GM12865 (cell line): ENCODE measurements around the gene RNU5D-1.
A peak's percentile ranks its signal among the peaks of the same experiment; 100 is the strongest.

ENCODE experiments used
- DNase-seq: peaks from one replicate; pipeline ENCODE4 v3.0.0; 2010; ENCODE audit warnings: low read depth
- H3K4me3 ChIP-seq: 2 replicates; pipeline ENCODE4 v1.5.1; 2011; ENCODE audit warnings: mild to moderate bottlenecking, low read depth, low read length, control low read depth
- TF ChIP-seq, protein P1 (sequence below): IDR thresholded peaks from 2 replicates; pipeline ENCODE4 v1.5.1; 2011; ENCODE audit warnings: low read length, control low read depth, low read depth, inconsistent platforms; ENCODE audit not compliant: insufficient read depth; ENCODE audit errors: missing control alignments

The RNU5D-1 gene

DNA sequence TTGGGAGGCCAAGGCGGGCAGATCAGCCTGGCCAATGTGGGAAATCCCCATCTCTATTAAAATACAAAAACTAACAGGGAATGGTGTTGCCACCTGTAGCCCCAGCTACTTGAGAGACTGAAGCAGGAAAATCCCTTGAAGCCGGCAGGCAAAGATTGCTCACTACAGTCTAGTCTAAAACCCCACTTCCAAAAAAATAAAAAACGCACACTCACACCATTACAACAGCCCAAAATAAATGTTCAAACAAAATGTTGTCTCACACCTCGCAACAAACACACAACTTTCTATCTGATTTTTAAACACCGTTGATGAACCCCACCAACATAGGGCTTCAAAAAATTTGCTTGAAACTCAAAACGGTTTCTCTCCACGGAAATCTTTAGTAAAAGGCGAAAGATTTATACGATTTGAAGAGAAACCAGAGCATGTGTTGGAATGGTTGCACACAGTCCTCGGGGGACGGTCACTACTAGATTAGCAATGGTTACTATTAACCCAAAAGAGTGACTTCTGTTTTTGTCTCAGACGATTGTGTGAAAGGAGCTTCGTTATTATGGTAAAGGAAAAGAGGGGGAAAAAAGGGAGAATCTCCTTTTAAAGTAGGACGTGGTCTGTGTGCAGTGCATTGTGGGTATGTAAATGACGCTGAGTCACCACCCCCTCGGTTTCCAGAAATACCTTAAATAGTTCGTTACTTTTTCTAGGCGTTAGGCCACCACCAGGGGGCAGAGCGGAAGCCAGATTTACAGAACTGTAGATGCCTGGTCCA, at the start of gene RNU5D-1:
Gene RNU5D-1, minus strand, starts transcription at position 430 of the 772 bp plus-strand sequence.
- TF ChIP-seq, protein P1, sequence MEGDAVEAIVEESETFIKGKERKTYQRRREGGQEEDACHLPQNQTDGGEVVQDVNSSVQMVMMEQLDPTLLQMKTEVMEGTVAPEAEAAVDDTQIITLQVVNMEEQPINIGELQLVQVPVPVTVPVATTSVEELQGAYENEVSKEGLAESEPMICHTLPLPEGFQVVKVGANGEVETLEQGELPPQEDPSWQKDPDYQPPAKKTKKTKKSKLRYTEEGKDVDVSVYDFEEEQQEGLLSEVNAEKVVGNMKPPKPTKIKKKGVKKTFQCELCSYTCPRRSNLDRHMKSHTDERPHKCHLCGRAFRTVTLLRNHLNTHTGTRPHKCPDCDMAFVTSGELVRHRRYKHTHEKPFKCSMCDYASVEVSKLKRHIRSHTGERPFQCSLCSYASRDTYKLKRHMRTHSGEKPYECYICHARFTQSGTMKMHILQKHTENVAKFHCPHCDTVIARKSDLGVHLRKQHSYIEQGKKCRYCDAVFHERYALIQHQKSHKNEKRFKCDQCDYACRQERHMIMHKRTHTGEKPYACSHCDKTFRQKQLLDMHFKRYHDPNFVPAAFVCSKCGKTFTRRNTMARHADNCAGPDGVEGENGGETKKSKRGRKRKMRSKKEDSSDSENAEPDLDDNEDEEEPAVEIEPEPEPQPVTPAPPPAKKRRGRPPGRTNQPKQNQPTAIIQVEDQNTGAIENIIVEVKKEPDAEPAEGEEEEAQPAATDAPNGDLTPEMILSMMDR = peak; percentile 82
- peak within 1 kb of the TSS; percentile 50 for H3K4me3 ChIP-seq

DNA sequence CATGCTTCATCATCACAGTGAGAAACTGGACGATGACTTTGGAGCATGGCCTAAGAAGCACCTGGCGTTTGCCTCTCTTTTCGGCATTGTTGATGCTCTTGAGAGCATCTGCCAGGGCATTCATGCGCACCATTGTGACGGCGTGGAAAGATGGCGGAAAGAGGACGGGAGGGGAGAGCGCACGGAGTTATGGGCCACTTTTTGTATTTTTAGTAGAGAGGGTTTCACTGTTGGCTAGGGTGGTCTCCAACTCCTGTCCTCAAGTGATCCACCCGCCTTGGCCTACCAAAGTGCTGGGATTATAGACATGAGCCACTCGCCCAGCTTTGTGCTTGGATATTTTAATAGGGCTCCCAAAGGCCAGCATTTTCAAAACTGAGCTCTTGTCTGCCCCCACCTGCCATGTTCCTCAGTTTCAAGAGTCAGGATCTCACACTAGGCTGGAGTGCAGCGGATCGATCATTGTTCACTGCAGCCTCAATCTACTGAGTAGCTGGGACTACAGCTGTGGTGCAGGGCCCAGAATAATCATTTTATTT, 49.7 kb upstream of the RNU5D-1 start:
- TF ChIP-seq, protein P1 = no peak
- DNase-seq = no peak
- no peak overlapping the region for H3K4me3 ChIP-seq

More for the DNA sequence above, at the start of gene RNU5D-1:
- peak; percentile 99 for DNase-seq

DNA sequence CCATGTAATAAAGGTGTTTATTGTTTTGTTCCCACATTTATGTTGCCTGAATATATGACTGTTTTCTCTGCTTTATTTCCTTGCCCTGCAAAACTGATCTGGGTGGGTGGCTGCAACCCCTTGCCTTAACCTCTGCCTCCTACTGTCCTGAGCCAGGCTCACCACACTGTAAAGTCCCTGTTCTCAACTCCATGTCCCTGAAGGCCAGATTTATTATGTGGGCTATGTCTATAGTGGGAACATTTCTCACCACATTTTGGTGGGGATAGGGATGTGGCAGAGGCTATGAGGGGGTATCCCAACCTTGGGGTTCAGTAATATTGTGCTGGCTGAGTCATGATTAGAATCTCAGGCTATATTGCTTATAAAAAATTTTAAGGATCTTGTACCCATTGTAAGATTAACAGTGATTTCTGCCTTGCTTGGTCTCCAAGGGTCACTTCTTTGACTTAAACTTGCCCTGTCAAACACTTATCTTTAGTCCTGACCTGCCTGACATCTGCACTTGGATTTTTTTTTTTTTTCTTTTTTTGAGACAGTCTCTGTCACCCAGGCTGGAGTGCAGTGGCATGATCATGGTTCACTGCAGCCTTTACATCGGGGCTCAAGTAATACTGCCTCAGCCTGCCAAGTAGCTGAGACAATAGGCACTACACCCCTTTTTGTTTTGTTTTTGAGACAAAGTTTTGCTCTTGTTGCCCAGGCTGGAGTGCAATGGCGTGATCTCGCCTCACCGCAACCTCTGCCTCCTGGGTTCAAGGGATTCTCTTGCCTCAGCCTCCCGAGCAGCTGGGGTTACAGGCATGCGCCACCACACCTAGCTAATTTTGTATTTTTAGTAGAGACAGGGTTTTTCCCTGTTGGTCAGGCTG, 48.0 kb upstream of the RNU5D-1 start:
- no peak overlapping the region for H3K4me3 ChIP-seq
- TF ChIP-seq, protein P1 = no peak
- DNase-seq = no peak

DNA sequence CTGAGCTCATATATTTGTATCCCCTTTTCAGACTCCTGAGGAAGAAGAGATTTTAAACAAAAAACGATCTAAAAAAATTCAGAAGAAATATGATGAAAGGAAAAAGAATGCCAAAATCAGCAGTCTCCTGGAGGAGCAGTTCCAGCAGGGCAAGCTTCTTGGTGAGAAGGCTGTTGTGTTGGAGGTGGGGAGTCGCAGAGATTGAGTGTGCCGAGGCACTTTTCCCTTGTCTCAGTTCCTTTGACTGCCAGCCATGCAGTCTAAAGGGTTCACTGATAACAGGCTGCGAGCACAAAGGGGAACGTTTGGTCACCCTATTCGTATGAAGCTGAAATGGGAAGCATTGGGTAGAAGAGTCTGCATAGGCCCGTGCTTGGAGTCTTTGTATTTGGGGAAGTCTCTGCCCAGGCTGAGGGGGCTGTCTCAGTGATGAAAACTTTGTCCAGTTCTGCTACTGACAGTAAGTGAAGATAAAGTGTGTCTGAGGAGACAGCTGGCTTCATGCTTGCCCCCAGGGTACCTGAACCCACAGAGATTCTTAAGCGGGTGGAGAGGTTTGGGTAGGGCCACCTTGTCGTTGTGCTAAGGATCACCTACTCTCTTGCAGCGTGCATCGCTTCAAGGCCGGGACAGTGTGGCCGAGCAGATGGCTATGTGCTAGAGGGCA, 47.1 kb upstream of the RNU5D-1 start:
- TF ChIP-seq, protein P1 = no peak
- H3K4me3 ChIP-seq = peak overlapping the region; percentile 80
- DNase-seq = no peak

DNA sequence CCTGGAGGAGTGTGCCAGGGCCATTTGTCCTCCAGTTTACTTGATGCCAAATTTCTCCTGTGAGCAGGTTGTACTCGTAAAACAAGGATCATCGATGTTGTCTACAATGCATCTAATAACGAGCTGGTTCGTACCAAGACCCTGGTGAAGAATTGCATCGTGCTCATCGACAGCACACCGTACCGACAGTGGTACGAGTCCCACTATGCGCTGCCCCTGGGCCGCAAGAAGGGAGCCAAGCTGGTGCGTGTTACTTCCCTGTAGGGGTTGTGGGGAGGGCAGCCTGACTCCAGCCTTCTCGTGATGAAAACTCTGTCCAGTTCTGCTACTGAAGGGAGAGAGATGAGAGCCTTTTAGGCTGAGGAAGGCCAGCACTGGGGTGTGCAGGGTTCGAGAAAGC, 46.6 kb upstream of the RNU5D-1 start:
- no peak for DNase-seq
- H3K4me3 ChIP-seq = peak overlapping the region; percentile 80
- TF ChIP-seq, protein P1 = no peak

DNA sequence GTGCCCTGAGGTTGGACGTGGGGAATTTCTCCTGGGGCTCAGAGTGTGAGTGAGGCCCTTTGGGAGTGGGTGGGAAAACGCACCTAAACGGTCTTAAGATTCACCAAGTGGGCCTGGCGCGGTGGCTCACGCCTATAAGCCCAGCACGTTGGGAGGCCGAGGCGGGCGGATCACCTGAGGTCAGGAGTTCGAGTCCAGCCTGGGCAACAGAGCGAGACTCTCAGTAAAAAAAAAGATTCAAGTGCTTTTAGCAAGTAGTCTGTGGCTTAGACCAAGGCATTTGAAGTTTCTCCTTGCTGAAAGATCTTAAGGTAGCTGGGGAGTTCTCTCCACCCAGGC, 45.7 kb upstream of the RNU5D-1 start:
- DNase-seq = no peak
- TF ChIP-seq, protein P1 = no peak
- H3K4me3 ChIP-seq = peak overlapping the region; percentile 80
